Central memory CD8-positive, alpha-beta T cell (primary cell): ENCODE results near the gene HBQ1.
"Not testable (repeated sequence)": the region's sequence is repeated elsewhere in the genome, so short reads cannot be mapped to it uniquely, and the experiment has no call there.

ENCODE experiments used
- ATAC-seq: fragments of 150-1000 bp; cut with Tn5 transposase; replicated peaks from 2 replicates; pipeline ENCODE4 v1.10.0; 2022; ENCODE audit warnings: mild to moderate bottlenecking, moderate FRiP score, moderate number of reproducible peaks; ENCODE audit not compliant: poor library complexity, severe bottlenecking; ENCODE audit errors: extremely low read depth
- DNase-seq, 2 donors: peaks; one replicate each; pipeline ENCODE4 v3.0.0; 2021; ENCODE audit warnings: low spot score in 2 of 2
- H3K27ac Mint-ChIP-seq: one replicate; pipeline ENCODE4 v1.8.0; 2022; ENCODE audit warnings: low read depth, mild to moderate bottlenecking, moderate library complexity, mixed read lengths
- H3K27me3 Mint-ChIP-seq: one replicate; pipeline ENCODE4 v1.8.0; 2022; ENCODE audit warnings: mixed read lengths
- H3K36me3 Mint-ChIP-seq: one replicate; pipeline ENCODE4 v1.8.0; 2022; ENCODE audit warnings: mild to moderate bottlenecking, moderate library complexity, mixed read lengths; ENCODE audit not compliant: insufficient read depth
- H3K4me1 Mint-ChIP-seq: one replicate; pipeline ENCODE4 v1.8.0; 2022; ENCODE audit warnings: mixed read lengths
- H3K4me3 Mint-ChIP-seq: one replicate; pipeline ENCODE4 v1.8.0; 2022; ENCODE audit warnings: mild to moderate bottlenecking, moderate library complexity, mixed read lengths
- H3K9me3 Mint-ChIP-seq: one replicate; pipeline ENCODE4 v1.8.0; 2022; ENCODE audit warnings: mixed read lengths

The HBQ1 gene

GRCh38 chr16:183005-183404 is 2.7 kb downstream of the HBQ1 start:
- H3K36me3 Mint-ChIP-seq, result peaks cover 12% of the 10 kb centered on the region
- no peak overlapping the region for H3K27ac Mint-ChIP-seq
- DNase-seq (no peak), ATAC-seq (no peak)
- H3K4me1 Mint-ChIP-seq, result no peaks in the 10 kb centered on the region
- no peak overlapping the region for H3K4me3 Mint-ChIP-seq
- no peaks in the 10 kb centered on the region for H3K9me3 Mint-ChIP-seq
- peaks cover 7% of the 10 kb centered on the region for H3K27me3 Mint-ChIP-seq

DNA sequence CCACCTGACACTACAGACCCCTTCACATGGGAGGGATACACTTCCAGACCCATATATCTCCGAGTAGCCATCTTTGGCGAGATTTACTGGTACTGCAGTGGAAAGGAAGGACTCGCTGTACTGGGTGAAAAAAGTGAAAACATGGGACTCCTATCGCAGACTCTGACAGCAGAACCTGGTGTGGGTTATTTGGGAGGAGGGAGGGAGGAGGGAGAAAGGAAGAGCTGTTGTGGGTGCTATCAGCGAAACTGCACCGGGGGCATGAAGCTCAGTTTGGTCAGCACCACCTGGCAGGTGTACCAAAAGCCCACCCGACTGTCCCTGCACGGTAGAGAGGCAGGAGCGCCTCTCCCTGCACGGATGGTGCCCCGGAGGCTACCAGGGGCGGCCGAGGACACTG is 5.0 kb downstream of the HBQ1 start:
- H3K27me3 Mint-ChIP-seq, result no peaks in the 10 kb centered on the region
- no peak overlapping the region for H3K4me3 Mint-ChIP-seq
- ATAC-seq, result no peak
- DNase-seq, result no peak
- H3K36me3 Mint-ChIP-seq, result peaks cover 30% of the 10 kb centered on the region
- no peak overlapping the region for H3K27ac Mint-ChIP-seq
- no peaks in the 10 kb centered on the region for H3K4me1 Mint-ChIP-seq
- H3K9me3 Mint-ChIP-seq, result no peaks in the 10 kb centered on the region

- no peak overlapping the region for H3K27ac Mint-ChIP-seq
- H3K9me3 Mint-ChIP-seq, result no peaks in the 10 kb centered on the region
- ATAC-seq (no peak), DNase-seq (no peak)
- H3K4me1 Mint-ChIP-seq, result no peaks in the 10 kb centered on the region
- no peaks in the 10 kb centered on the region for H3K27me3 Mint-ChIP-seq
- H3K36me3 Mint-ChIP-seq, result peaks cover 35% of the 10 kb centered on the region
- H3K4me3 Mint-ChIP-seq, result no peak overlapping the region
Measured at GRCh38 chr16:185691-186090, 5.4 kb downstream of the HBQ1 start.

- no peak overlapping the region for H3K4me3 Mint-ChIP-seq
- no peaks in the 10 kb centered on the region for H3K27me3 Mint-ChIP-seq
- peaks cover 43% of the 10 kb centered on the region for H3K36me3 Mint-ChIP-seq
- H3K4me1 Mint-ChIP-seq, result no peaks in the 10 kb centered on the region
- H3K27ac Mint-ChIP-seq, result no peak overlapping the region
- ATAC-seq (no peak), DNase-seq (no peak)
- no peaks in the 10 kb centered on the region for H3K9me3 Mint-ChIP-seq
Measured at GRCh38 chr16:187330-187729, 7.1 kb downstream of the HBQ1 start.

GRCh38 chr16:188674-189073 is 8.4 kb downstream of the HBQ1 start:
- peaks cover 56% of the 10 kb centered on the region for H3K36me3 Mint-ChIP-seq

GRCh38 chr16:189604-190186 is 9.4 kb downstream of the HBQ1 start:
- Mint-ChIP-seq H3K9me3 (no peaks in the 10 kb centered on the region), H3K27me3 (no peaks in the 10 kb centered on the region), H3K36me3 (peaks cover 57% of the 10 kb centered on the region), H3K4me1 (no peaks in the 10 kb centered on the region), H3K4me3 (no peak overlapping the region), H3K27ac (no peak overlapping the region)
- no peak for DNase-seq
- no peak for ATAC-seq

More at GRCh38 chr16:188674-189073, 8.4 kb downstream of the HBQ1 start:
- Mint-ChIP-seq H3K4me1 (no peaks in the 10 kb centered on the region), H3K27me3 (no peaks in the 10 kb centered on the region), H3K27ac (no peak overlapping the region), H3K9me3 (no peaks in the 10 kb centered on the region), H3K4me3 (no peak overlapping the region)
- ATAC-seq, result peak; percentile 56
- DNase-seq, result no peak

DNA sequence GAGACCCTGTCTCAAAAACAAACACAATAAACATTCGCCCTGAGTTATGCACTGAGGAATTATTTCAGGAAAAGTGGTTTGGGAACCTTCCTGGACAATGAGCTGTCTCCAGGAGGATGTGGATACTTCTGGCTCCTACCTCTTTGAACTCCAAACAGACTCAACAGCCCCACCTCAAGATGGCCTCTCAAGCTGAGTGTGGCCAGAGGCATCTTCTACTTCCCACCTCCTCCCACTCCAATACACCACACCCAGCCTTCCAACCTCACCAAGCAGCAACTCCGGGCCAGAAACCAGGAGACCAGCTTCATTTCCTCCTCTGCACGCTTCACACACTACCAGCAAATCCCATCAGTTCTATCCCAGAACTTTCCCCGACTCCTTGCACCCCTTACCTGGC is 11.6 kb downstream of the HBQ1 start:
- no peak overlapping the region for H3K4me3 Mint-ChIP-seq
- H3K27me3 Mint-ChIP-seq, result no peaks in the 10 kb centered on the region
- H3K4me1 Mint-ChIP-seq, result no peaks in the 10 kb centered on the region
- DNase-seq, result no peak
- H3K36me3 Mint-ChIP-seq, result peaks cover 71% of the 10 kb centered on the region
- ATAC-seq, result no peak
- no peak overlapping the region for H3K27ac Mint-ChIP-seq
- H3K9me3 Mint-ChIP-seq, result no peaks in the 10 kb centered on the region

GRCh38 chr16:192686-193085 is 12.4 kb downstream of the HBQ1 start:
- Mint-ChIP-seq H3K36me3 (peaks cover 73% of the 10 kb centered on the region), H3K4me1 (no peaks in the 10 kb centered on the region), H3K9me3 (no peaks in the 10 kb centered on the region), H3K4me3 (no peak overlapping the region), H3K27me3 (no peaks in the 10 kb centered on the region), H3K27ac (no peak overlapping the region)
- DNase-seq (no peak), ATAC-seq (no peak)

GRCh38 chr16:193441-193840 is 13.2 kb downstream of the HBQ1 start:
- Mint-ChIP-seq H3K4me3 (no peak overlapping the region), H3K27ac (no peak overlapping the region), H3K27me3 (no peaks in the 10 kb centered on the region), H3K4me1 (no peaks in the 10 kb centered on the region), H3K36me3 (peaks cover 76% of the 10 kb centered on the region), H3K9me3 (no peaks in the 10 kb centered on the region)
- DNase-seq (no peak), ATAC-seq (no peak)

- DNase-seq, result no peak
- H3K4me1 Mint-ChIP-seq, result no peaks in the 10 kb centered on the region
- H3K27me3 Mint-ChIP-seq, result no peaks in the 10 kb centered on the region
- H3K36me3 Mint-ChIP-seq, result peaks cover 76% of the 10 kb centered on the region
- no peak for ATAC-seq
- H3K27ac Mint-ChIP-seq, result no peak overlapping the region
- H3K9me3 Mint-ChIP-seq, result no peaks in the 10 kb centered on the region
- H3K4me3 Mint-ChIP-seq, result no peak overlapping the region
Measured at GRCh38 chr16:194516-194915, 14.3 kb downstream of the HBQ1 start.

- no peak for DNase-seq
Measured at GRCh38 chr16:200388-200787, 20.1 kb downstream of the HBQ1 start.

DNA sequence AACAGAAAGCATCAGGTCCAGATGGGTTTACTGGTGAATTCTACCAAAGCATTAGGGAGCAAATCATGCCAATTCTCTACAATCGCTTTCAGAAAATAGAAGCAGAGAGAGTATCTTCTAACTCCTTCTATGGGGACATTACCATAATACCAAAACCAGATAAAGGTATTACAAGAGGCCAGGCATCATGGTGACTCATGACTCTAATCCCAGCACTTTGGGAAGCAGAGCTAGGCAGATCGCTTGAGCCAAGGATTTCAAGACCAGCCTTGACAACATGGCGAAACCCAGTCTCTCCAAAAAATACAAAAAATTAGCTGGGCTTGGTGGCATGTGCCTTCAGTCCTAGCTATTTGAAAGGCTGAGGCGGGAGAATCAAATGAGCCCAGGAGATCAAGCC is 23.0 kb downstream of the HBQ1 start:
- H3K27me3 Mint-ChIP-seq, result no peaks in the 10 kb centered on the region
- no peak overlapping the region for H3K4me3 Mint-ChIP-seq
- DNase-seq (no peak), ATAC-seq (no peak)
- no peaks in the 10 kb centered on the region for H3K9me3 Mint-ChIP-seq
- peaks cover 79% of the 10 kb centered on the region for H3K36me3 Mint-ChIP-seq
- no peaks in the 10 kb centered on the region for H3K4me1 Mint-ChIP-seq
- H3K27ac Mint-ChIP-seq, result no peak overlapping the region

More at GRCh38 chr16:200388-200787, 20.1 kb downstream of the HBQ1 start:
- ATAC-seq, result no peak
- no peak overlapping the region for H3K4me3 Mint-ChIP-seq
- H3K36me3 Mint-ChIP-seq, result peaks cover 74% of the 10 kb centered on the region
- H3K27me3 Mint-ChIP-seq, result no peaks in the 10 kb centered on the region
- H3K9me3 Mint-ChIP-seq, result no peaks in the 10 kb centered on the region
- no peak overlapping the region for H3K27ac Mint-ChIP-seq
- no peaks in the 10 kb centered on the region for H3K4me1 Mint-ChIP-seq

DNA sequence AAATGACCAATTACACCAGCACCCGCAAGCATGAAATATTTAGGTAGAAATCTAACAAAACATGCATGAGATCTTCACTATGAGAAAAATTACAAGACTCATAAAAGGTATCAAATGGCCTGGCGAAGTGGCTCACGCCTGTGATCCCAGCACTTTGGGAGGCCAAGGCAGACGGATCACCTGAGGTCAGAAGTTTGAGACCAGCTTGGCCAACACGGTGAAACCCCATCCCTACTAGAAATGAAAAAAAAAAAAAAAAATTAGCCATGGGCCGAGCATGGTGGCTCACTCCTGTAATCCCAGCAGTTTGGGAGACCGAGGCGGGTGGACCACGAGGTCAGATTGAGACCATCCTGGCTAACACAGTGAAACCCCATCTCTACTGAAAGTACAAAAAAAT is 23.8 kb downstream of the HBQ1 start:
- H3K27me3 Mint-ChIP-seq, H3K27ac Mint-ChIP-seq, DNase-seq, H3K9me3 Mint-ChIP-seq, H3K4me3 Mint-ChIP-seq, H3K4me1 Mint-ChIP-seq, ATAC-seq: not testable (repeated sequence)
- H3K36me3 Mint-ChIP-seq, result peaks cover 79% of the 10 kb centered on the region

DNA sequence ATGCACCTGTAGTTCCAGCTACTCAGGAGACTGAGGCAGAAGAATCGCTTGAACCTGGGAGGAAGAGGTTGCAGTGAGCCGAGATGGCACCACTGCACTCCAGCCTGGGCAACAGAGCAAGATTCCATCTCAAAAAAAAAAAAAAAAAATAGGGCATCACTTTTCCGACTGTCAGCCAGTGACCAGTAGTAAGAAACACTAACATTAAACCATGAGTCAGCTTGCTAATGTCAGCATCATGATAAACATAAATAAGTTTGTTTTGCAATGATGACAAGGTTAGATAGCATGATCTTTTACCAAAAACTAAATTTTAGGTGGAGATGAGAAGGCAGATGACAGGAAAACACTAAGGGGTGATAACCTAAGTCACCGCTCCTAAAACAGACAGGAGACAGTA is 29.1 kb downstream of the HBQ1 start:
- DNase-seq, H3K4me3 Mint-ChIP-seq, ATAC-seq, H3K9me3 Mint-ChIP-seq, H3K4me1 Mint-ChIP-seq, H3K27me3 Mint-ChIP-seq, H3K27ac Mint-ChIP-seq: not testable (repeated sequence)
- H3K36me3 Mint-ChIP-seq, result peaks cover 64% of the 10 kb centered on the region
